ENCODE data around the gene DDX59. TPM values are rescaled to one million over a fixed set of nuclear protein-coding genes. Genes with fewer than 3 reads are reported as not detected.

The DDX59 gene
- total RNA-seq, 1 donor from 2014 or later: 25.3 TPM

GRCh38 chr1:200670242-200671118, 773 bp upstream of the DDX59 start:
- DNase-seq (ENCODE audit: low spot score in 2 of 2, unreplicated experiment in 2 of 2): no peak
- Mint-ChIP-seq H3K4me1 (peaks cover 51% of the 10 kb centered on the region), H3K27ac (peak overlapping the region; percentile 98), H3K36me3 (peaks cover 11% of the 10 kb centered on the region), H3K27me3 (ENCODE audit: low read depth) (no peaks in the 10 kb centered on the region), H3K4me3 (peak overlapping the region; percentile 91), H3K9me3 (no peaks in the 10 kb centered on the region)
- TF ChIP-seq CTCF (IDR thresholded peaks at IDR 0.05; ENCODE audit: unreplicated experiment): no peak

GRCh38 chr1:200668514-200669313, 993 bp downstream of the DDX59 start:
- no peak for DNase-seq (ENCODE audit: low spot score in 2 of 2, unreplicated experiment in 2 of 2)
- Mint-ChIP-seq H3K27ac (peak overlapping the region; percentile 95), H3K27me3 (ENCODE audit: low read depth) (no peaks in the 10 kb centered on the region), H3K9me3 (no peaks in the 10 kb centered on the region), H3K36me3 (peaks cover 23% of the 10 kb centered on the region), H3K4me1 (peaks cover 46% of the 10 kb centered on the region), H3K4me3 (peak overlapping the region; percentile 75)
- TF ChIP-seq CTCF (IDR thresholded peaks at IDR 0.05; ENCODE audit: unreplicated experiment): no peak

- Mint-ChIP-seq H3K4me1 (peaks cover 46% of the 10 kb centered on the region), H3K27me3 (ENCODE audit: low read depth) (no peaks in the 10 kb centered on the region), H3K27ac (peak overlapping the region; percentile 13), H3K36me3 (peaks cover 34% of the 10 kb centered on the region), H3K4me3 (no peak overlapping the region), H3K9me3 (no peaks in the 10 kb centered on the region)
- no peak for TF ChIP-seq CTCF (IDR thresholded peaks at IDR 0.05; ENCODE audit: unreplicated experiment)
- DNase-seq (ENCODE audit: low spot score in 2 of 2, unreplicated experiment in 2 of 2): no peak
These were observed 3.4 kb downstream of the DDX59 start for GRCh38 chr1:200666309-200666708.

- DNase-seq (ENCODE audit: low spot score in 2 of 2, unreplicated experiment in 2 of 2): no peak
- H3K4me1 Mint-ChIP-seq: peaks cover 42% of the 10 kb centered on the region
- no peak overlapping the region for H3K4me3 Mint-ChIP-seq
- H3K27me3 Mint-ChIP-seq (ENCODE audit: low read depth): no peaks in the 10 kb centered on the region
- peaks cover 37% of the 10 kb centered on the region for H3K36me3 Mint-ChIP-seq
- TF ChIP-seq CTCF (IDR thresholded peaks at IDR 0.05; ENCODE audit: unreplicated experiment): no peak
- peak overlapping the region; percentile 13 for H3K27ac Mint-ChIP-seq
- H3K9me3 Mint-ChIP-seq: no peaks in the 10 kb centered on the region
These were observed 3.8 kb downstream of the DDX59 start for GRCh38 chr1:200665861-200666260.

GRCh38 chr1:200660719-200661118, 9.0 kb downstream of the DDX59 start:
- Mint-ChIP-seq H3K27ac (no peak overlapping the region), H3K36me3 (peaks cover 58% of the 10 kb centered on the region)

More at GRCh38 chr1:200660719-200661118, 9.0 kb downstream of the DDX59 start:
- TF ChIP-seq CTCF (IDR thresholded peaks at IDR 0.05; ENCODE audit: unreplicated experiment): no peak
- peaks cover 17% of the 10 kb centered on the region for H3K4me1 Mint-ChIP-seq
- no peaks in the 10 kb centered on the region for H3K27me3 Mint-ChIP-seq (ENCODE audit: low read depth)
- H3K4me3 Mint-ChIP-seq: no peak overlapping the region
- no peaks in the 10 kb centered on the region for H3K9me3 Mint-ChIP-seq
- DNase-seq (ENCODE audit: low spot score in 2 of 2, unreplicated experiment in 2 of 2): no peak
